IMR-90 (cell line): Measurements from ENCODE around the gene PNPLA5. TPM values are rescaled to one million over a fixed set of nuclear protein-coding genes. Genes with fewer than 3 reads are reported as not detected.

ENCODE experiments used
- ATAC-seq: fragments of 200-7000 bp; cut with Tn5 transposase; 2 replicates; pipeline ENCODE4 v1.9.1; 2020; ENCODE audit warnings: low read depth, mild to moderate bottlenecking, moderate library complexity
- BruUV-seq: library from RNA; stranded (reverse); fragments of 400-500 nt; replicated peaks from 2 replicates; lab custom pipeline; 2021; lab: Mats Ljungman, UMichigan
- CTCF ChIA-PET: fragments of 300-600 bp; formaldehyde crosslinking; extraction: SDS; loops from one replicate; lab custom pipeline; 2021; ENCODE audit warnings: antibody characterized with exemption; lab: Yijun Ruan, JAX
- POLR2A ChIA-PET: fragments of 300-600 bp; sonication (Branson Sonifier 250); formaldehyde crosslinking; loops from one replicate; lab custom pipeline; 2022; ENCODE audit warnings: antibody characterized with exemption; ENCODE audit not compliant: unreplicated experiment; lab: Charles Lee
- DNase-seq: peaks from one replicate; pipeline ENCODE4 v3.0.0; 2013
- H2AFZ ChIP-seq: replicated peaks from 2 replicates; pipeline ENCODE3; 2013; ENCODE audit warnings: low read length, mild to moderate bottlenecking; ENCODE audit not compliant: poor library complexity
- H2AK5ac ChIP-seq: 2 replicates; pipeline ENCODE4 v1.6.1; 2013; ENCODE audit warnings: low read depth, low read length, inconsistent platforms
- H2AK9ac ChIP-seq: replicated peaks from 2 replicates; pipeline ENCODE3; 2013; ENCODE audit warnings: mild to moderate bottlenecking, low read depth, low read length, moderate library complexity; ENCODE audit not compliant: poor library complexity
- H2BK120ac ChIP-seq: 2 replicates; pipeline ENCODE4 v1.6.1; 2013; ENCODE audit warnings: low read depth, low read length, inconsistent platforms
- H2BK15ac ChIP-seq: 3 replicates; pipeline ENCODE4 v1.6.1; 2013; ENCODE audit warnings: low read depth, low read length, inconsistent platforms
- H2BK20ac ChIP-seq: 2 replicates; pipeline ENCODE4 v1.6.1; 2013; ENCODE audit warnings: low read depth, mild to moderate bottlenecking, inconsistent platforms, low read length, moderate library complexity
- H2BK5ac ChIP-seq: 2 replicates; pipeline ENCODE4 v1.6.1; 2013; ENCODE audit warnings: mild to moderate bottlenecking, low read depth, low read length, inconsistent platforms; ENCODE audit not compliant: poor library complexity, severe bottlenecking
- H3K14ac ChIP-seq: replicated peaks from 2 replicates; pipeline ENCODE4 v1.6.1; 2013; ENCODE audit warnings: low read depth, low read length, inconsistent platforms
- H3K18ac ChIP-seq: 2 replicates; pipeline ENCODE4 v1.6.1; 2013; ENCODE audit warnings: low read depth, low read length, control low read depth
- H3K23ac ChIP-seq: 2 replicates; pipeline ENCODE4 v1.6.1; 2013; ENCODE audit warnings: low read depth, low read length, inconsistent platforms
- H3K27ac ChIP-seq: 2 replicates; pipeline ENCODE4 v1.5.1; 2013; ENCODE audit warnings: mild to moderate bottlenecking, control low read depth, low read length; ENCODE audit not compliant: insufficient read depth
- H3K27me3 ChIP-seq: 2 replicates; pipeline ENCODE4 v1.6.1; 2013; ENCODE audit warnings: low read length; ENCODE audit not compliant: control insufficient read depth, insufficient read depth
- H3K36me3 ChIP-seq: 2 replicates; pipeline ENCODE4 v1.6.1; 2013; ENCODE audit warnings: low read length, mixed read lengths; ENCODE audit not compliant: control insufficient read depth, insufficient read depth
- H3K4ac ChIP-seq: 2 replicates; pipeline ENCODE4 v1.6.1; 2013; ENCODE audit warnings: low read depth, low read length, inconsistent platforms
- H3K4me1 ChIP-seq: 2 replicates; pipeline ENCODE4 v1.6.1; 2013; ENCODE audit warnings: low read length, mixed read lengths; ENCODE audit not compliant: control insufficient read depth, insufficient read depth
- H3K4me2 ChIP-seq: 2 replicates; pipeline ENCODE4 v1.6.1; 2013; ENCODE audit warnings: low read depth, mild to moderate bottlenecking, control low read depth, low read length, moderate library complexity
- H3K4me3 ChIP-seq: 2 replicates; pipeline ENCODE4 v1.5.1; 2013; ENCODE audit warnings: low read depth, mild to moderate bottlenecking, control low read depth, low read length, moderate library complexity; ENCODE audit not compliant: insufficient read depth
- H3K56ac ChIP-seq: 2 replicates; pipeline ENCODE4 v1.6.1; 2013; ENCODE audit warnings: low read length, inconsistent platforms; ENCODE audit not compliant: insufficient read depth; ENCODE audit errors: extremely low read depth
- H3K79me1 ChIP-seq, 2 experiments: 2 replicates each; pipeline ENCODE4 v1.6.1; 2013; ENCODE audit warnings: low read length in 2 of 2, inconsistent platforms in 1 of 2, low read depth in 1 of 2
- H3K9ac ChIP-seq: 2 replicates; pipeline ENCODE4 v1.6.1; 2013; ENCODE audit warnings: low read depth, low read length, control low read depth
- H3K9me1 ChIP-seq: 2 replicates; pipeline ENCODE4 v1.6.1; 2013; ENCODE audit warnings: low read length, inconsistent platforms; ENCODE audit not compliant: insufficient read depth
- H3K9me3 ChIP-seq: 2 replicates; pipeline ENCODE4 v1.6.1; 2013; ENCODE audit warnings: low read length; ENCODE audit not compliant: control insufficient read depth, insufficient read depth
- H4K20me1 ChIP-seq: 2 replicates; pipeline ENCODE4 v1.6.1; 2013; ENCODE audit warnings: low read length, inconsistent platforms; ENCODE audit not compliant: insufficient read depth
- H4K5ac ChIP-seq: 2 replicates; pipeline ENCODE4 v1.6.1; 2013; ENCODE audit warnings: mild to moderate bottlenecking, low read depth, low read length, control low read depth
- H4K8ac ChIP-seq, 2 experiments: 2 replicates each; pipeline ENCODE4 v1.6.1; 2013; ENCODE audit warnings: low read depth in 2 of 2, low read length in 2 of 2, control low read depth in 1 of 2, inconsistent platforms in 1 of 2
- H4K91ac ChIP-seq: 2 replicates; pipeline ENCODE4 v1.6.1; 2013; ENCODE audit warnings: low read depth, low read length, inconsistent platforms; ENCODE audit not compliant: insufficient read depth
- BHLHE40 ChIP-seq: fragments of 150-350 bp; IDR thresholded peaks from 2 replicates; pipeline ENCODE4 v1.6.1; 2016; ENCODE audit warnings: mild to moderate bottlenecking, low read depth, low read length
- CEBPB ChIP-seq: IDR thresholded peaks from 2 replicates; pipeline ENCODE4 v1.6.1; 2012; ENCODE audit warnings: low read depth, low read length, improper control_type of control experiment
- CTCF ChIP-seq: conservative IDR thresholded peaks from 2 replicates; pipeline ENCODE4 v1.5.1; 2012; ENCODE audit warnings: mild to moderate bottlenecking, low read depth, low read length, improper control_type of control experiment
- ELK1 ChIP-seq: fragments of 150-350 bp; IDR thresholded peaks from 2 replicates; pipeline ENCODE4 v1.6.1; 2016; ENCODE audit warnings: low read depth, mild to moderate bottlenecking, low read length, moderate library complexity, borderline replicate concordance
- FOS ChIP-seq: fragments of 150-350 bp; IDR thresholded peaks from 2 replicates; pipeline ENCODE4 v1.6.1; 2016; ENCODE audit warnings: low read depth, low read length
- MAFK ChIP-seq: IDR thresholded peaks from 2 replicates; pipeline ENCODE4 v1.6.1; 2012; ENCODE audit warnings: low read depth, low read length, improper control_type of control experiment
- MAZ ChIP-seq: IDR thresholded peaks from 2 replicates; pipeline ENCODE4 v1.6.1; 2012; ENCODE audit warnings: low read depth, mild to moderate bottlenecking, low read length, improper control_type of control experiment, moderate library complexity, borderline replicate concordance
- MXI1 ChIP-seq: IDR thresholded peaks from 2 replicates; pipeline ENCODE4 v1.6.1; 2012; ENCODE audit warnings: low read depth, mild to moderate bottlenecking, low read length, moderate library complexity, borderline replicate concordance
- NFE2L2 ChIP-seq: fragments of 150-350 bp; IDR thresholded peaks from 2 replicates; pipeline ENCODE4 v1.6.1; 2016; ENCODE audit warnings: low read depth, mild to moderate bottlenecking, low read length
- POLR2A ChIP-seq: IDR thresholded peaks from 2 replicates; pipeline ENCODE4 v1.6.1; 2012; ENCODE audit warnings: mild to moderate bottlenecking, low read depth, low read length
- RAD21 ChIP-seq: IDR thresholded peaks from 2 replicates; pipeline ENCODE4 v1.6.1; 2012; ENCODE audit warnings: low read length, improper control_type of control experiment
- RCOR1 ChIP-seq: IDR thresholded peaks from 2 replicates; pipeline ENCODE4 v1.6.1; 2012; ENCODE audit warnings: mild to moderate bottlenecking, low read length, improper control_type of control experiment; ENCODE audit not compliant: insufficient replicate concordance
- RFX5 ChIP-seq: IDR thresholded peaks from 2 replicates; pipeline ENCODE4 v1.8.0; 2012; ENCODE audit warnings: low read depth, mild to moderate bottlenecking, low read length, moderate library complexity
- SMC3 ChIP-seq: fragments of 150-350 bp; IDR thresholded peaks from 2 replicates; pipeline ENCODE4 v1.6.1; 2016; ENCODE audit warnings: low read depth, mild to moderate bottlenecking, antibody characterized with exemption, low read length, moderate library complexity
- WGBS, 2 experiments: methylation state at CpG; one replicate each; pipeline versions ENCODE4 v1.1.5 to v1.1.7; 2013; ENCODE audit warnings: missing lambda C conversion rate in 2 of 2; ENCODE audit not compliant: insufficient read length in 1 of 2; ENCODE audit errors: extremely low coverage in 2 of 2; 5-methylcytosine and 5-hydroxymethylcytosine counted together
- dilution Hi-C: fragments of 300-500 bp; cut with HindIII; formaldehyde crosslinking; loops from one replicate; pipeline ENCODE4 v1.14.3; 2018; ENCODE audit warnings: low sequenced_read_pairs; ENCODE audit not compliant: unreplicated experiment
- in situ Hi-C: fragments of 300-500 bp; cut with MboI; formaldehyde crosslinking; loops from 3 replicates; pipeline ENCODE4 v1.14.3; 2019; ENCODE audit warnings: low sequenced_read_pairs, inconsistent platforms, mixed read lengths
- intact Hi-C: fragments of 100-400 bp; cut with micrococcal nuclease; formaldehyde crosslinking; loops from 2 replicates; pipeline ENCODE4 v1.10.0; 2022
- polyA plus RNA-seq, 3 experiments: library from polyadenylated mRNA; depleted of rRNA; stranded (reverse); fragments of >200 nt; gene quantifications; 2 replicates each; pipeline ENCODE4 v1.2.3, GENCODE V29; 2012; ENCODE audit warnings: low replicate concordance in 1 of 3
- total RNA-seq: library from RNA; depleted of rRNA; stranded (reverse); fragments of >200 nt; gene quantifications from 2 replicates; pipeline ENCODE4 v1.2.3, GENCODE V29; 2012
- TF ChIP-seq, protein P1 (sequence below): fragments of 150-350 bp; IDR thresholded peaks from 2 replicates; pipeline ENCODE4 v1.6.1; 2017; ENCODE audit warnings: mild to moderate bottlenecking, antibody characterized with exemption, low read length, low read depth

PNPLA5 gene
- total and polyA plus RNA-seq, 2 of the 4 experiments (the other 2 are of a cell fraction): 0.18 to 0.44 TPM

GRCh38 chr22:43838571-43839307 lies 53.1 kb downstream of the PNPLA5 start:
- no peak overlapping the region for H3K4me3 ChIP-seq
- no peak overlapping the region for H4K8ac ChIP-seq
- no peak overlapping the region for H2AK5ac ChIP-seq
- no peak overlapping the region for H3K9ac ChIP-seq
- H3K4me2 ChIP-seq: no peak overlapping the region
- peak overlapping the region; percentile 23 for H2AFZ ChIP-seq
- H3K14ac ChIP-seq: no peak overlapping the region
- ATAC-seq (no peak), DNase-seq (no peak)
- no peak overlapping the region for H4K91ac ChIP-seq
- no TSS peak for BruUV-seq
- no peaks in the 10 kb centered on the region for H3K9me3 ChIP-seq
- ChIA-PET POLR2A (no interaction called here), CTCF (no interaction called here)
- no peak overlapping the region for H3K56ac ChIP-seq
- no peak overlapping the region for H2BK120ac ChIP-seq
- H2BK15ac ChIP-seq: no peak overlapping the region
- H2BK5ac ChIP-seq: no peak overlapping the region
- H3K4me1 ChIP-seq: no peaks in the 10 kb centered on the region
- H2AK9ac ChIP-seq: no peak overlapping the region
- H3K4ac ChIP-seq: no peak overlapping the region
- dilution Hi-C loops (no loop called here), intact Hi-C loops (no loop called here), in situ Hi-C loops (no loop called here)
- no peaks in the 10 kb centered on the region for H3K79me1 ChIP-seq
- TF ChIP-seq CEBPB: no peak
- TF ChIP-seq POLR2A: no peak
- TF ChIP-seq MAFK: no peak
- no peak for TF ChIP-seq FOS
- no peak for TF ChIP-seq SMC3
- TF ChIP-seq, protein P1, sequence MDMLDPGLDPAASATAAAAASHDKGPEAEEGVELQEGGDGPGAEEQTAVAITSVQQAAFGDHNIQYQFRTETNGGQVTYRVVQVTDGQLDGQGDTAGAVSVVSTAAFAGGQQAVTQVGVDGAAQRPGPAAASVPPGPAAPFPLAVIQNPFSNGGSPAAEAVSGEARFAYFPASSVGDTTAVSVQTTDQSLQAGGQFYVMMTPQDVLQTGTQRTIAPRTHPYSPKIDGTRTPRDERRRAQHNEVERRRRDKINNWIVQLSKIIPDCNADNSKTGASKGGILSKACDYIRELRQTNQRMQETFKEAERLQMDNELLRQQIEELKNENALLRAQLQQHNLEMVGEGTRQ: no peak
- TF ChIP-seq RCOR1: no peak
- no peak for TF ChIP-seq MAZ
- TF ChIP-seq NFE2L2: no peak
- no peak for TF ChIP-seq ELK1
- no peak for TF ChIP-seq MXI1
- TF ChIP-seq RFX5: no peak
- no peak for TF ChIP-seq BHLHE40
- TF ChIP-seq CTCF: no peak
- no peak for TF ChIP-seq RAD21
- H3K23ac ChIP-seq: no peak overlapping the region
- H3K18ac ChIP-seq: no peak overlapping the region
- no peaks in the 10 kb centered on the region; the same call in 1 of the 2 replicates for H3K27me3 ChIP-seq
- no peaks in the 10 kb centered on the region for H4K20me1 ChIP-seq
- no peak overlapping the region for H2BK20ac ChIP-seq
- no peak overlapping the region for H4K5ac ChIP-seq
- H3K36me3 ChIP-seq: peaks cover 9% of the 10 kb centered on the region; the same call in 1 of the 2 replicates
- no CpG with 5 or more reads among the region's 25 CpGs for WGBS, 2 experiments
- no peaks in the 10 kb centered on the region for H3K9me1 ChIP-seq
- no peak overlapping the region for H3K27ac ChIP-seq
